NCI-H748 (cell line): Measurements from ENCODE around the gene TSSK6.
A peak's percentile ranks its signal among the peaks of the same experiment; 100 is the strongest.

Experiments used
- DNase-seq: peaks from one replicate; lab custom pipeline; 2025; ENCODE audit not compliant: unreplicated experiment; lab: John Stamatoyannopoulos, UW

TSSK6 gene

DNA sequence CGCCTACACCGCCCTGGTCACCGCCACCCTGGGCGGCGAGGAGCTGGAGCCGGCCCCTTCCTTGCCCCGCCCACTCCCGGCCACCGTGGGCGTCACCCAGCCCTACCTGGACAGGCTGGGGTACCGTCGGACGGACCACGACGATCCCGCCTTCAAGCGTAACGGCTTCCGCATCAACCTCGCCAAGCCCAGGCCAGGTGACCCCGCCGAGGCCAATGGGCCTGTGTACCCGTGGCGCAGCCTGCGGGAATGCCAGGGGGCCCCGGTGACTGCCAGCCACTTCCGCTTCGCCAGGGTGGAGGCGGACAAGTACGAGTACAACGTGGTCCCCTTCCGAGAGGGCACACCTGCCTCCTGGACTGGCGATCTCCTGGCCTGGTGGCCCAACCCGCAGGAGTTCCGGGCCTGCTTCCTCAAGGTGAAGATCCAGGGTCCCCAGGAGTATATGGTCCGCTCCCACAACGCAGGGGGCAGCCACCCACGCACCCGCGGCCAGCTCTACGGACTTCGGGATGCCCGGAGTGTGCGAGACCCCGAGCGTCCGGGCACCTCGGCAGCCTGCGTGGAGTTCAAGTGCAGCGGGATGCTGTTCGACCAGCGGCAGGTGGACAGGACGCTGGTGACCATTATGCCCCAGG lies 29.7 kb upstream of the TSSK6 start:
- no peak for DNase-seq

DNA sequence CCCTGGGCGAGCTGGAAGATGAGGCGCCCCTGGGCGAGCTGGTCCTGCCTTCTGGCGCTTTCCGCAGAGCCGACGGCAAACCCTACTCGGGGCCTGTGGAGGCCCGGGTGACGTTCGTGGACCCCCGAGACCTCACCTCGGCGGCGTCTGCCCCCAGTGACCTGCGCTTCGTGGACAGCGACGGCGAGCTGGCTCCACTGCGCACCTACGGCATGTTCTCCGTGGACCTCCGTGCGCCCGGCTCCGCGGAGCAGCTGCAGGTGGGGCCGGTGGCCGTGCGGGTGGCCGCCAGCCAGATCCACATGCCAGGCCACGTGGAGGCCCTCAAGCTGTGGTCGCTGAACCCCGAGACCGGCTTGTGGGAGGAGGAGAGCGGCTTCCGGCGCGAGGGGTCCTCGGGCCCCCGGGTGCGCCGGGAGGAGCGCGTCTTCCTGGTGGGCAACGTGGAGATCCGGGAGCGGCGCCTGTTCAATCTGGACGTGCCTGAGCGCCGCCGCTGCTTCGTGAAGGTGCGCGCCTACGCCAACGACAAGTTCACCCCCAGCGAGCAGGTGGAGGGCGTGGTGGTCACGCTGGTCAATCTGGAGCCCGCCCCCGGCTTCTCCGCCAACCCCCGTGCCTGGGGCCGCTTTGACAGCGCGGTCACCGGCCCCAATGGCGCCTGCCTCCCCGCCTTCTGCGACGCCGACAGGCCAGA lies 29.1 kb upstream of the TSSK6 start:
- no peak for DNase-seq

DNA sequence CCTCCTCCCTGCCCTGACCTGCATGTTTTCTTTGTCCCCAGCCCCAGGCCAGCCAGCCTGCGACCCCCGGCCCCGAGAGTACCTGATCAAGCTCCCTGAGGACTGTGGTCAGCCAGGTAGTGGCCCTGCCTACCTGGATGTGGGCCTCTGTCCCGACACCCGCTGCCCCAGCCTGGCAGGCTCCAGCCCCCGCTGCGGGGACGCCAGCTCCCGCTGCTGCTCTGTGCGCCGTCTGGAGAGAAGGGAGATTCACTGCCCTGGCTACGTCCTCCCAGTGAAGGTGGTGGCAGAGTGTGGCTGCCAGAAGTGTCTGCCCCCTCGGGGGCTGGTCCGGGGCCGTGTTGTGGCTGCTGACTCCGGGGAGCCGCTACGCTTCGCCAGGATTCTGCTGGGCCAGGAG lies 28.3 kb upstream of the TSSK6 start:
- no peak for DNase-seq

DNA sequence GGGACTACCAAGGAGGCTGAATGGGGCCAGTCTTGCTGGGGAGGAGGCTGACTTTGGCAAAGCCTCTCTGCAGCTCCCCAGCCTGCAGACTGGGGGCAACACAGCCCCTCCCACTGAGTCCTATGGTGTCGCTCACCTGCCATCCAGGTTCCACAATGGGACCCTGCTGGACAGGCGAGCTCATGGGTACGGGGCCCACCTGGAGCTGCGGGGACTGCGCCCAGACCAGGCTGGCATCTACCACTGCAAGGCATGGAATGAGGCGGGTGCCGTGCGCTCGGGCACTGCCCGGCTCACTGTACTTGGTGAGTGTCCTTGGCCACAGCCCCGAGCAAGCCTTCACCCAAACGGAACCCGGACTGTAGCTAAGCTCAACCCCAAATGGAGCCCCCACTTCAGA lies 27.8 kb upstream of the TSSK6 start:
- no peak for DNase-seq

DNA sequence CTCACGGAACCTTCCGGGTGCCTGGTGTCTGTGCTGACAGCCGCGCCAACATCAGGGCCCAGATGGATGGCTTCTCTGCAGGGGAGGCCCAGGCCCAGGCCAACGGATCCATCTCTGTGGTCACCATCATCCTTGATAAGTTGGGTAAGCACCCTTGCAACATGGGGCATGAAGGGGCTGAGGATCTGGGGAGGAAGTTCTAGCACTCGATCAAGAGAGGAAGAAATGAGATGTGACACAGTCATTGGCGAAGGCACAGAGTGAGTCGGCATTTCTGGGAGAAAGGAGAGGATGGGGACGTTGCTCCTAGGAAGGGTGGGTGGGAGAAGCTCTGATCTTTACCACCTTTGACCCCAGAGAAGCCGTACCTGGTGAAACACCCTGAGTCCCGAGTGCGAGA lies 27.2 kb upstream of the TSSK6 start:
- DNase-seq: no peak

DNA sequence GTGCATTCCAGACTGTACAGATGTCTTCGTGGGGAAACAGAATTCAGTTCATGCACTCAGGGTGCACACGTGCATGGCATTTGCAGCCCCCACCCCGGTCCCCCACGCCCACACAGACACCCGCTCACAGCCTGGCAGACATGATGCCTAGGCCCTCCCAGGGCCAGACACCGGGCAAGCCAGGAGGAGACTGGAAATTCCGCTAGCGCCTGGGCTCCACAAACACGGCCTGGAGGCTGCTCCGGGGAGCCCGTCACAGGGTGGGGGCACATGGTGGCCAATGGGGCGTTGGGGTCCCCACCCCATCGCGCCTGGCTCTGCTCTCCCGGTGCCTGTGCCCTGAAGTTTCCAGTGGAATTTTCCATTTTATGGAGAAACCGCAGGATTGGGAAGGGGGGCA lies 26.3 kb upstream of the TSSK6 start:
- no peak for DNase-seq

DNA sequence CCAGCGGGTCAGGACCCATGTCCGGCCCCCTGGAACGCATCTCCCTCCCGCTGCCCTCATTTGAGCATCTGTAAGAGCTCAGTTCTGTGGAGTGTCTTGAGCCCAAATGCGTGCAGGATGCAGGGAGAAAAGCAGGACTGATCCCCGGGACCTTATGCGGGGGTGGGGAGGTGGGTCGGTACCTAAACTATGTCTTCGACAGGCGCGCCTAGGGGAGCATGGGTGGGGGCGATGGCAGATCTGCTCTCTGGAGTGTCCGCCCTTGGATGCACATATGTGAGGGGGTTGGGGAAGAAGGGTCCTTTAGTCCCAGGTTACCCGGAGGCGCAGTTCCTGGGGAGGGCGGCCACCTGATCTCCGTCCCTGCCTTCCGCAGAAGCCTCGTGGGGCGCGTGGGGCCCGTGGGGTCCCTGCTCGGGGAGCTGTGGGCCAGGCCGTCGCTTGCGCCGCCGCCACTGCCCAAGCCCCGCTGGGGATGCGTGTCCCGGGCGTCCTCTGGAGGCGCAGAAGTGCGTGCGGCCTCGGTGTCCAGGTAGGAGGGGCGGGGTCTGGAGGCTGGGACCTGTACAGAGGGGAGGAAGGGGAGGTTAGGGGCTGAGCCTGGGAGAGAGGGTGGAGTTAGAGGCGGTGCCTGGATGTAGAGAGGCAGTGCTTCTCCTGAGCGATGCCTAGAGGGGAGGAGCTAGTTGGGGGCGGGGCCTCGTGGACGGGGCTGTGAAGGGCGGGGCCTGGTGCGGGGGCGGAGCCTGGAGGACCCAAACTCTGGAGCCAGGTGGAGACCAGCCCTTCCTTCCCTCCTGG lies 25.6 kb upstream of the TSSK6 start:
- peak; percentile 13 for DNase-seq

DNA sequence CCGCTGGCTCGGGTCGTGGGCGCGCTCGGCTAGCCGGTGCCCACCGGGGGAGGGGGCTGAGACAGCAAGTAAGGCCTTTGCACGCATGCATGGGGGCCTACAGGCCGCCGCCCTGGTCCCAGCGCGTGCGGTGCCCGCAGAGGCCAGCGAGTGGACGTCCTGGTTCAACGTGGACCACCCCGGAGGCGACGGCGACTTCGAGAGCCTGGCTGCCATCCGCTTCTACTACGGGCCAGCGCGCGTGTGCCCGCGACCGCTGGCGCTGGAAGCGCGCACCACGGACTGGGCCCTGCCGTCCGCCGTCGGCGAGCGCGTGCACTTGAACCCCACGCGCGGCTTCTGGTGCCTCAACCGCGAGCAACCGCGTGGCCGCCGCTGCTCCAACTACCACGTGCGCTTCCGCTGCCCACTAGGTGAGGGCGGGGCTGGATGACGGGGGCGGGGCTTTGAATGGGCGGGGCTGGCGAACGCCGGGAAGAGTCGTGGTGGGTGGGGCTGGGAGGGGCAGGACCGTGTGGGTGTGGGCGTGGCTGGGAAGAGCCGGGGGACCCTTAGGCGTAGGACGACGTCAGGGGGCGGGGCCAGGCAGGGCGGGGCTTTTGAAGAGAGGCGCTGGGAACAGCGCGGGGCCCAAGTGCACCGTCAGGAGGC lies 24.8 kb upstream of the TSSK6 start:
- DNase-seq: no peak

DNA sequence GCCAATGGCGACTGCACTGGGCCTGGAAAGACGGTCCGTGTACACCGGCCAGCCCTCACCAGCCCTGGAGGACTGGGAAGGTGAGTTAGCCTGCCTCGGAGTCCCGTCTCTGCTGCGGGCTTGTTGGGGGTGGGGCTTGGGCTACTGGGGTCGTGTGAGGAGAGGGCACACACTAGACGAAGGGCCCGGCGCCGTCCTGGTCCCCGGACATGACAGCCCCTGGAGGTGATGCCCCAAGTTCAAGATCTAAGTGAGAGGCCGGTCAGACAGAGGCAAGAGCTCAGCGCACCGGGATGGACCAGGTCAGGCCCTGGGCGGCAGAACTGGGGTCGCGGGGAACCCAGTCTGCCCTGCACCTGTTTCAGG lies 24.3 kb upstream of the TSSK6 start:
- no peak for DNase-seq

DNA sequence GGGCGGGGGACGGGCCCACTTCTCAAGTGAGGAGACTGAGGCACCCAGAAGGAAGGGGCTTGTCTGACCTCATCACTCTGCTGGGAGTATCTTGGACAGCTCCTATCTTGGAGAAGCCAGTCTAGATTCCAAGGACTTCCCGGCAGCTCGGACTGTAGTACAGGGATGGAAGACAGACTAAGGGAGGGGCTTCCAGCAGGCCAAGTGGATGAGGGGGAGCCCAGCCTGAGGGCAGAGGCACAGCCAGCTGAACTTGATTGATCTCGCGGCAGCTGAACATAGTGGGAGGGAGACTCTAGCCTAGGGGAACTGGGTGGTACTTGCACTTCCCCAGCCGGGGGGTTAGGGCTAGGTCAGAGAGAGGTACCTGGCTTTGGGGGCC lies 23.4 kb upstream of the TSSK6 start:
- peak; percentile 22 for DNase-seq

DNA sequence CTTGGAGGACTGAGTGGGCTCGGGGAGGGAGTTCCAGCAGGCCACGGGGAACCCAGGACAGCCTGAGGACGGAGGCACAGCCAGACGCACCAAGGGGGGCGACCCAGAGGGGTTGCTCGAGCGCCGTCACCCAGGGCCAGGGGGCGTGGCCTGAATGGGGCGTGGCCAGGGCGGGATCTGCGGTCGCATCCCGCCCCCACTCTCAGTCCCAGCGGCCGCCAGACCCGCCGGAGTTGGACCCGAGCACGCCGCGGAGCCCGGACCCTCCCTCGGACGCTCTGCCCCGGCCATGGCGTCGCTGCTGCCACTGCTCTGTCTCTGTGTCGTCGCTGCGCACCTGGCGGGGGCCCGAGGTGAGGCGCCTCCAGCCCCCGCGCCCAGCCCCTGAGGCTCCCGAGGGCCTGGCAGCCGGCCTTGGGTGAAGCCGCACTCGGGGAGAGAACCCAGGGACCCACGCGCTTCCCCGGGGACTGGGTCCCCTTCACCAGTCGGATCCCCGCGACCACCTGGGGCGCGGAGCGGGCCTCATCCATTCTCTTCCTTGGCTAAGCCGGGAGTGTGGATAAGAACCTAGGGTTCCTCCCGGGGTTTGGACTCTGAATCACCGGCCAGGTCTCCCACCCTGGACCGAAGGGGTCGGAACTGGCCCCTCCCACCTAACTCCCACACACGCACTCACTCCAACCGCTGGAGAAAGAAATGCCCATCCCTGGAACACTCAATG lies 22.9 kb upstream of the TSSK6 start, which contains the start of gene CILP2:
Gene CILP2 (plus strand): TSS at position 205 of the 724 bp plus-strand sequence. CDS start 85 bp downstream, at position 290.
- peak; percentile 66 for DNase-seq

DNA sequence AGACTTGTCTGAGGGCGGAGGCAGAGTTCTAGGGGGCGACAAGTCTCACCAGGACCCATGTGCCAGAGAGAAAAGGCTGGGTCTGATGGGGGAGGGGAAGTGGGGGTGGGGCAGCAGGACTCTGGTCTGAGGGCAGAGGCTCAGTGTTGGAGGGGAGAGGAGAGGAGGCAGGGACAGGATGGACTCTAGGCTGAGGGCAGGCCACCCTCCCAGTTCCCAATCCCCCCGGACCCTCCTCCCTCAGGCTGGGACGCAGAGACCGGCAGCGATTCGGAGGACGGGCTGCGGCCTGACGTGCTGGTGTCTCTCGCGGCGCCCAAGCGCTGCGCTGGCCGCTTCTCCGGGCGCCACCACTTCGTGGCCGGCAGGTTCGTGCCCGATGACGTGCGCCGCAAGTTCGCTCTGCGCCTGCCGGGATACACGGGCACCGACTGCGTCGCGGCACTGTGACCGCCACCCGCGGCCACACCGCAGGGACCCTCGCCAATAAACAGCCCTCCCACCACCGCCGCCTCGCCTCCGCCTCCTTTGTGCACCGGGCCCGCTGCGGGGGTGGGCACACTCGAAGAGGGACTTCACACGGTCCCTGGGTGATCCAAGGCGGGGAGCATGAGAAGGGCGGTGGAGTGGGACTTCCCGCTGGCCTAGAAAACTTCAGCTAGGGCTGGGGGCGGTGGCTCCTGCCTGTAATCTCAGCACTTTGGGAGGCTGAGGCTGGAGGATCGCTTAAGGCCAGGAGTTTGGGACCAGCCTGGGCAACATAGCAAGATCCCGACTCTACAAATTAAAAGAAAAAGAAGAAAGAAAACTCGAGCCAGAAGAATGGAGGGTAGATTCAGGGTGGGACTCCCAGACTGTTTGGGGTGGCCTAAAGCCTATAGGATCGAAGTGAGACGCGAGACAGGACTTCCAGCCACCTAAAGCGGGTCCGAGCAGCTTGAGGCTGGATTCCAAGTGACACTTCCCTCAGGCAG lies 22.0 kb upstream of the TSSK6 start:
- peak; percentile 60 for DNase-seq

DNA sequence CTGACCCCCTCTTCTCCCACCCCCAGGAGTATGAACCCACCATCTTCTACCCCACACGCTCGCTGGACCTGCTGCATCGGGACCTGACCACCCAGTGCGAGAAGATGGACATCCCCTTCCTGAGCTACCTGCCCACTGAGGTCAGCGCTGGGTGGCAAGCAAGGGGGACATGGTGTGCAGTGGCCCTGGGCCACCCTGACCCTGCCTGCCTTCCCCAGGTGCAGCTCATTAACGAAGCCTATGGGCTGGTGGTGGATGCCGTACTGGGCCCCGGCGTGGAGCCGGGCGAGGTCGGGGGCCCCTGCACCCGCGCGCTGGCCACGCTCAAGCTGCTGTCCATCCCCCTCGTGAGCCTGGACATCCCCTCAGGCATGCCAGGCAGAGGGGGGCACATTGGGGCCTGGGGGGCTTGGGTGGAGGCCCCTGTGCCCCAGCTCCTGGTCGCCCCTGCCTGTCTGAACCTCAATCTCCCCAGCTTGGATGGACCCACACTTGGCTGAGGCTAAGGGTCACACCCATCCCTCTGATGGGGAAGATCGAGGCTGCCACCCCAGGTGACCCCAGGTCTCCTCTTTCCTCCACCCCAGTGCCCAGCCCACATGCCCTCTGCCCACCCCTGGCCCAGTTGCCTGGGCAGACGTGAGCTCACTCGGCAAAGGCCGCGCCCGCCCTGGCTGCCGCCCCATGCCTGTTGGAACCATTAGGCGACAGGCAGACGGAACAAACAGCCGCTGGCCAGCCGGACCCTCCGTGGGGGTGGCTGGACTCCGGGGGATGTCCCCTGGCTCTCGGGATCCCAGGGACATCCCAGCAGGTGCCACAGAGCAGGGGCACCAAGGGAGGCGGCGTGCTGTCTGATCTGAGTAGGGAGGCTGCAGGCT lies 20.2 kb upstream of the TSSK6 start:
- no peak for DNase-seq

DNA sequence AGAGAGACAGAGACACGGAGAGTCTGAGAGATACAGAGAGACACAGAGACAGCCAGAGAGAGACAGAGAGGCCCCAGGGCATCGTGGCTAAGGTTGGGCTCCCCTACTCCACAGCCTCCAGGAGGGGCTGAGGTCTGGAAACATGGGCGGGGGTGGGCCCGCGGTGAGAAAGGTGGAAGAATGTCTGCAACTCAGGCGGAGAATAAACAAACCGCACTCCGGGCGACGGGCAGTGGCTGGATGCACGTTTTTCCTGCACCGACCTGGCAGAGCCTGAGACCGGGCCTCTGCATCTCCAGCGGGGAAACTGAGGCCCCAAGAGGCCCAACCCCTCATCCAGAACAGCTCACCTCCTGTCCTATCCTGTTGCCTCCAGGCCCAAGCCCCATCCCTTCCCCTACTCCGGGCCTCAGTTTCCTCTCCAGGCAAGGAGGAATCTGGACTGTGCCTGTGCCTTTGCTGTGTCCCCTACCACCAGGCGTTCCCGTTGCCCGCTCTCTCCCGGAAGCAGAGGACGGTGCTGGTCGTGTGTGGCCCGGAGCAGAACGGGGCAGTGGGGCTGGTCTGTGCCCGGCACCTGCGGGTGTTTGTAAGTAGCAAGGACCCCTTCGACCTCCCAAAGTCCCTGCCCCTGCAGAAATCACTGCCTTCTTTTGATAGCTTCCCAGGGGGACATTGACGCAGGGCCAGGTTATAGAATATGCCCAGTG lies 19.4 kb upstream of the TSSK6 start:
- no peak for DNase-seq

DNA sequence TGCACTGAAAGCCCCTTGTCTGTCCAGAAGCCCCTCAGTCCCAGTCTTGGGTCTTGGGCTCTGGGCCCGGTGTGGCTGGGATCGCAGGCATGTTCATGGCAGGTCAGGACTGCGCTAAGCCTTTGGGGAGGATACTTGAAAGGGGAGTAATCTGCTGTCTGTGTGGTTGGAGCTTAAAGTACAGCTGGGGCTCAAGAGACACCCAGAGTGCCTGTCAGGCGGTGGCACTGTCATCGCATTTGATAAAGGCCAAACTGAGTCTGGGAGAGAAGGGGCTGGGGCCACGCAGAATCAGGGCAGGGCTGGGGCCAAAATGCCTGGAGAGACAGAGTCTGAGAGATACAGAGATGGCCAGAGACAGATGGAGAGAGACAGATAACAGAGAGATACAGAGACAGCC lies 18.5 kb upstream of the TSSK6 start:
- DNase-seq: peak; percentile 13

DNA sequence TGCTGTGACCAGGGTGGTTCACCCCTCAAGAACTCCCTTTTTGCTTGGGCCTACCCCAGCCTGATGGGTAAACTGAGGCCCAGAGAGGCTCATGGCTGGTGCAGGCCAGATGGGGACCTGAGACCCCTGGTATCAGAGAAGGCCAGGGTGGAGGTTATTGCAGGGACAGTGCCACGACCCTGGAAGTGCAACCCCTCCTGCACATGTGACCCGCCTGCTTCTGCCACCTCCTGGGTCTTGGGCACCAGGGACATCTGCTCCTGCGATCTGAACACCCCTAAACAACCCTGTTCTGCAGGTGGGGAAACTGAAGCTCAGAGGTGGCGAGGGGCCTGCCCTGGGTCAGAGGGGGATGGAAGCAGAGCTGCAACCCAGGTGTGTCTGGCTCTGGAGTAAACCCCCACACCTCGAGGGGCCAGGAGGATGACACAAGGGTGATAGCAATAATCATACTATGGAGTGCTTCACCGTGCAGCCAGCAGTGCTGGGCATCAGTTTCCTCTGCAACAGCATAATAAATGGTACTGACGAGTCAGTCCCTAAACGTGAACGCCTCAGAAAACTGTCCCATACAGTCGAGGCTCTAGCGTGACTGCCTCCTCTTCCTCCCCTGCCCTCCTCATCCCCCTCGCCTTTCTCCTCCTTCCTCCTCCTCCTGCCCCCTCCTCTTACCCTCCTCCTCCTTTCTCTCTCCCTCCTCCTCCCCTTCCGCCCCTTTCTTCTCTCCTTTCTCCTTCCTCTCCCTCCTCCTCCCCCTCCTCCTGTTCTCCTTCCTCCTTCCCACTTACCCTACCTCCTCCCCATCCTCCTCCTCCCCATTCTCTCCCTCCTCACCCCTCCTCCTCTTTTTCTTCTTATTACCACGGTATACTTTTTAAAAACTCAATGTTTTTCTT lies 17.7 kb upstream of the TSSK6 start:
- no peak for DNase-seq
